GM19351 (cell line): ENCODE data around the gene AZIN2.
A peak's percentile ranks its signal among the peaks of the same experiment; 100 is the strongest.
"Not testable (repeated sequence)": the region's sequence is repeated elsewhere in the genome, so short reads cannot be mapped to it uniquely, and the experiment has no call there.

Experiments used
- ATAC-seq: cut with Tn5 transposase; IDR thresholded peaks from one replicate; pipeline ENCODE4 v1.9.1; 2021; ENCODE audit warnings: mild to moderate bottlenecking, moderate library complexity; ENCODE audit not compliant: unreplicated experiment

Gene AZIN2

GRCh38 chr1:33093004-33093403, 12.1 kb downstream of the AZIN2 start:
- ATAC-seq: no peak

GRCh38 chr1:33094486-33094885, 13.5 kb downstream of the AZIN2 start:
- no peak for ATAC-seq

- ATAC-seq: no peak
Observed at GRCh38 chr1:33094971-33095604, 14.1 kb downstream of the AZIN2 start.

- no peak for ATAC-seq
Observed at GRCh38 chr1:33096363-33097005, 15.5 kb downstream of the AZIN2 start.

- ATAC-seq: no peak
Observed at GRCh38 chr1:33097137-33097611, 16.2 kb downstream of the AZIN2 start.

GRCh38 chr1:33097762-33098161, 16.8 kb downstream of the AZIN2 start:
- no peak for ATAC-seq

- no peak for ATAC-seq
Observed at GRCh38 chr1:33098371-33098770, 17.4 kb downstream of the AZIN2 start.

- peak; percentile 70 for ATAC-seq
Observed at GRCh38 chr1:33099290-33100118, 18.6 kb downstream of the AZIN2 start.

GRCh38 chr1:33100119-33100415, 19.1 kb downstream of the AZIN2 start:
- ATAC-seq: not testable (repeated sequence)

GRCh38 chr1:33110477-33110876, 29.5 kb downstream of the AZIN2 start:
- ATAC-seq: no peak

GRCh38 chr1:33111965-33112364, 31.0 kb downstream of the AZIN2 start:
- ATAC-seq: no peak

GRCh38 chr1:33117440-33118085, 36.6 kb downstream of the AZIN2 start:
- ATAC-seq: no peak

GRCh38 chr1:33118274-33118673, 37.3 kb downstream of the AZIN2 start:
- ATAC-seq: no peak

GRCh38 chr1:33119050-33119449, 38.1 kb downstream of the AZIN2 start:
- no peak for ATAC-seq

- ATAC-seq: no peak
Observed at GRCh38 chr1:33119532-33120217, 38.7 kb downstream of the AZIN2 start.

- ATAC-seq: no peak
Observed at GRCh38 chr1:33120436-33121231, 39.7 kb downstream of the AZIN2 start.

GRCh38 chr1:33121728-33122127, 40.8 kb downstream of the AZIN2 start:
- ATAC-seq: no peak

GRCh38 chr1:33122483-33123178, 41.7 kb downstream of the AZIN2 start:
- ATAC-seq: no peak

GRCh38 chr1:33123266-33123665, 42.3 kb downstream of the AZIN2 start:
- ATAC-seq: no peak
